Omental fat pad (tissue), 4 donors: ENCODE data around the gene RBM47. TPM values are rescaled to one million over a fixed set of nuclear protein-coding genes. Genes with fewer than 3 reads are reported as not detected.

Source experiments
- ATAC-seq: fragments of 150-250 bp; one replicate; pipeline ENCODE4 v1.9.1; 2016; ENCODE audit warnings: mild to moderate bottlenecking, moderate library complexity; ENCODE audit not compliant: low FRiP score
- DNase-seq: peaks from one replicate; pipeline ENCODE4 v3.0.0-alpha.2; 2019; ENCODE audit warnings: low spot score
- CTCF ChIP-seq, 3 donors: fragments of 450-650 bp; IDR thresholded peaks; one replicate each; pipeline ENCODE4 v1.5.1; 2016 to 2017; ENCODE audit warnings: antibody characterized with exemption in 3 of 3, mild to moderate bottlenecking in 3 of 3, moderate library complexity in 2 of 3
- total RNA-seq, 4 donors: library from RNA; depleted of rRNA; stranded (reverse); fragments of >200 nt; gene quantifications; one replicate each; pipeline ENCODE4 v1.1.0, GENCODE V29; 2016

The RBM47 gene
- total RNA-seq, 4 donors from 2014 or later: 51.0 to 124 (median 55.5) TPM

- no peak for TF ChIP-seq CTCF (IDR thresholded peaks at IDR 0.05)
- ATAC-seq (no peak), DNase-seq (no peak)
Measured at GRCh38 chr4:40507977-40508376, 121.7 kb downstream of the RBM47 start.

- ATAC-seq: no peak
- TF ChIP-seq CTCF (IDR thresholded peaks at IDR 0.05): no peak
- no peak for DNase-seq
Measured at GRCh38 chr4:40506492-40506891, 123.2 kb downstream of the RBM47 start.

GRCh38 chr4:40506066-40506465 lies 123.6 kb downstream of the RBM47 start:
- no peak for TF ChIP-seq CTCF (IDR thresholded peaks at IDR 0.05)
- DNase-seq (no peak), ATAC-seq (no peak)

- no peak for TF ChIP-seq CTCF (IDR thresholded peaks at IDR 0.05)
- DNase-seq (no peak), ATAC-seq (no peak)
Measured at GRCh38 chr4:40502934-40503333, 126.7 kb downstream of the RBM47 start.

GRCh38 chr4:40502220-40502619 lies 127.4 kb downstream of the RBM47 start:
- DNase-seq (no peak), ATAC-seq (no peak)
- TF ChIP-seq CTCF (IDR thresholded peaks at IDR 0.05): no peak

- DNase-seq (no peak), ATAC-seq (no peak)
- no peak for TF ChIP-seq CTCF (IDR thresholded peaks at IDR 0.05)
Measured at GRCh38 chr4:40500781-40501180, 128.9 kb downstream of the RBM47 start.

- no peak for TF ChIP-seq CTCF (IDR thresholded peaks at IDR 0.05)
- no peak for ATAC-seq
Measured at GRCh38 chr4:40493160-40493559, 136.5 kb downstream of the RBM47 start.

More at GRCh38 chr4:40493160-40493559, 136.5 kb downstream of the RBM47 start:
- no peak for DNase-seq
